Measurements from ENCODE around the gene UPP1. TPM values are rescaled to one million over a fixed set of nuclear protein-coding genes. Genes with fewer than 3 reads are reported as not detected.

The UPP1 gene
- total and polyA plus RNA-seq, 2 of the 13 experiments (the other 11 are each of a cell fraction or from before 2014, with no cell fraction given): 5.7 to 9.8 TPM

GRCh38 chr7:48139459-48139858 is 50.4 kb downstream of the UPP1 start (continued):
- TF ChIP-seq, protein P1, sequence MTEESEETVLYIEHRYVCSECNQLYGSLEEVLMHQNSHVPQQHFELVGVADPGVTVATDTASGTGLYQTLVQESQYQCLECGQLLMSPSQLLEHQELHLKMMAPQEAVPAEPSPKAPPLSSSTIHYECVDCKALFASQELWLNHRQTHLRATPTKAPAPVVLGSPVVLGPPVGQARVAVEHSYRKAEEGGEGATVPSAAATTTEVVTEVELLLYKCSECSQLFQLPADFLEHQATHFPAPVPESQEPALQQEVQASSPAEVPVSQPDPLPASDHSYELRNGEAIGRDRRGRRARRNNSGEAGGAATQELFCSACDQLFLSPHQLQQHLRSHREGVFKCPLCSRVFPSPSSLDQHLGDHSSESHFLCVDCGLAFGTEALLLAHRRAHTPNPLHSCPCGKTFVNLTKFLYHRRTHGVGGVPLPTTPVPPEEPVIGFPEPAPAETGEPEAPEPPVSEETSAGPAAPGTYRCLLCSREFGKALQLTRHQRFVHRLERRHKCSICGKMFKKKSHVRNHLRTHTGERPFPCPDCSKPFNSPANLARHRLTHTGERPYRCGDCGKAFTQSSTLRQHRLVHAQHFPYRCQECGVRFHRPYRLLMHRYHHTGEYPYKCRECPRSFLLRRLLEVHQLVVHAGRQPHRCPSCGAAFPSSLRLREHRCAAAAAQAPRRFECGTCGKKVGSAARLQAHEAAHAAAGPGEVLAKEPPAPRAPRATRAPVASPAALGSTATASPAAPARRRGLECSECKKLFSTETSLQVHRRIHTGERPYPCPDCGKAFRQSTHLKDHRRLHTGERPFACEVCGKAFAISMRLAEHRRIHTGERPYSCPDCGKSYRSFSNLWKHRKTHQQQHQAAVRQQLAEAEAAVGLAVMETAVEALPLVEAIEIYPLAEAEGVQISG (CRISPR knock-in tag; IDR thresholded peaks at IDR 0.05): no peak; the same call in 1 of the 2 replicates
- TF ChIP-seq ZNF230 (CRISPR knock-in tag; IDR thresholded peaks at IDR 0.05): 0 out of 2 replicates have a peak, but pooled peaks have one; percentile 57
- TF ChIP-seq ZNF670 (CRISPR knock-in tag; IDR thresholded peaks at IDR 0.05; ENCODE audit: borderline replicate concordance): peak; percentile 70; the same call in 1 of the 2 replicates
- TF ChIP-seq POLR2G (IDR thresholded peaks at IDR 0.05; ENCODE audit: low read depth, low read length): peak; percentile 41; the same call in 1 of the 2 replicates

- Histone ChIP-seq H3K4me2 (ENCODE audit: low read depth, low read length) (peak overlapping the region; percentile 98), H2AFZ (ENCODE audit: low read length) (no peak overlapping the region), H3K4me1 (ENCODE audit: insufficient read depth, low read length) (peaks cover 70% of the 10 kb centered on the region), H3K4me3 (replicated peaks in 1 of 3; ENCODE audit: insufficient read depth in 1 of 3, low read depth in 2 of 3, low read length in 3 of 3) (peak overlapping the region; percentile 32 to 63 (median 55); a peak in 5 of 6 replicates), H4K20me1 (ENCODE audit: insufficient read depth, low read length) (no peaks in the 10 kb centered on the region), H3K9ac (ENCODE audit: insufficient read depth, low read depth, low read length) (peak overlapping the region; percentile 79), H3K79me2 (ENCODE audit: insufficient read depth, low read length) (no peaks in the 10 kb centered on the region), H3K36me3 (replicated peaks in 1 of 2; ENCODE audit: control insufficient read depth in 1 of 2, insufficient read depth in 2 of 2, low read length in 2 of 2) (no peaks in the 10 kb centered on the region), H3K27ac (ENCODE audit: extremely low read length, insufficient read depth, low read length) (peak overlapping the region; percentile 90), H3K9me3 (ENCODE audit: low read length) (peaks cover 10% of the 10 kb centered on the region; the same call in 1 of the 2 replicates), H3K27me3 (ENCODE audit: control insufficient read depth in 1 of 2, insufficient read depth in 2 of 2, low read length in 2 of 2) (no peaks in the 10 kb centered on the region)
- BruUV-seq (replicated peaks): no TSS peak
- in situ Hi-C loops (cut with HindIII; ENCODE audit: extremely low pct_ligation_motif_present, low pct_unique_long_range_greater_than_20kb) (no loop called here), intact Hi-C loops (cut with micrococcal nuclease; ENCODE audit: unreplicated experiment) (loop anchor here (1.0 to 2.0 kb wide), 2 partner anchors 15 to 51 kb away; partner anchors contain the start of gene UPP1)
- ATAC-seq (peak; percentile 77), FAIRE-seq (peak; percentile 89), DNase-seq (ENCODE audit: low spot score) (peak; percentile 99)
- WGBS (ENCODE audit: low lambda C conversion rate): 3% methylated on average over 7 of the region's 7 CpGs
- CTCF ChIA-PET (ENCODE audit: low intra/inter-chr PET ratio, low total read pairs): interaction anchor here (2.8 kb wide), 1 partner anchor 14 kb away, joined by 62 read pairs; no protein-coding TSS in a partner anchor
- POLR2A ChIA-PET: interaction anchor here (0.9 to 4.1 kb wide), 12 partner anchors 8 to 812 kb away, joined by 3 to 57 read pairs (median 5); partner anchors contain the start of gene UPP1
- 0 out of 2 replicates have a peak, but pooled peaks have one; percentile 24 for TF ChIP-seq TFDP2 (CRISPR knock-in tag; IDR thresholded peaks at IDR 0.05)
- TF ChIP-seq, protein P2, sequence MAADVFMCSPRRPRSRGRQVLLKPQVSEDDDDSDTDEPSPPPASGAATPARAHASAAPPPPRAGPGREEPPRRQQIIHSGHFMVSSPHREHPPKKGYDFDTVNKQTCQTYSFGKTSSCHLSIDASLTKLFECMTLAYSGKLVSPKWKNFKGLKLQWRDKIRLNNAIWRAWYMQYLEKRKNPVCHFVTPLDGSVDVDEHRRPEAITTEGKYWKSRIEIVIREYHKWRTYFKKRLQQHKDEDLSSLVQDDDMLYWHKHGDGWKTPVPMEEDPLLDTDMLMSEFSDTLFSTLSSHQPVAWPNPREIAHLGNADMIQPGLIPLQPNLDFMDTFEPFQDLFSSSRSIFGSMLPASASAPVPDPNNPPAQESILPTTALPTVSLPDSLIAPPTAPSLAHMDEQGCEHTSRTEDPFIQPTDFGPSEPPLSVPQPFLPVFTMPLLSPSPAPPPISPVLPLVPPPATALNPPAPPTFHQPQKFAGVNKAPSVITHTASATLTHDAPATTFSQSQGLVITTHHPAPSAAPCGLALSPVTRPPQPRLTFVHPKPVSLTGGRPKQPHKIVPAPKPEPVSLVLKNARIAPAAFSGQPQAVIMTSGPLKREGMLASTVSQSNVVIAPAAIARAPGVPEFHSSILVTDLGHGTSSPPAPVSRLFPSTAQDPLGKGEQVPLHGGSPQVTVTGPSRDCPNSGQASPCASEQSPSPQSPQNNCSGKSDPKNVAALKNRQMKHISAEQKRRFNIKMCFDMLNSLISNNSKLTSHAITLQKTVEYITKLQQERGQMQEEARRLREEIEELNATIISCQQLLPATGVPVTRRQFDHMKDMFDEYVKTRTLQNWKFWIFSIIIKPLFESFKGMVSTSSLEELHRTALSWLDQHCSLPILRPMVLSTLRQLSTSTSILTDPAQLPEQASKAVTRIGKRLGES (CRISPR knock-in tag; IDR thresholded peaks at IDR 0.05; ENCODE audit: borderline replicate concordance): no peak
- TF ChIP-seq, protein P3, sequence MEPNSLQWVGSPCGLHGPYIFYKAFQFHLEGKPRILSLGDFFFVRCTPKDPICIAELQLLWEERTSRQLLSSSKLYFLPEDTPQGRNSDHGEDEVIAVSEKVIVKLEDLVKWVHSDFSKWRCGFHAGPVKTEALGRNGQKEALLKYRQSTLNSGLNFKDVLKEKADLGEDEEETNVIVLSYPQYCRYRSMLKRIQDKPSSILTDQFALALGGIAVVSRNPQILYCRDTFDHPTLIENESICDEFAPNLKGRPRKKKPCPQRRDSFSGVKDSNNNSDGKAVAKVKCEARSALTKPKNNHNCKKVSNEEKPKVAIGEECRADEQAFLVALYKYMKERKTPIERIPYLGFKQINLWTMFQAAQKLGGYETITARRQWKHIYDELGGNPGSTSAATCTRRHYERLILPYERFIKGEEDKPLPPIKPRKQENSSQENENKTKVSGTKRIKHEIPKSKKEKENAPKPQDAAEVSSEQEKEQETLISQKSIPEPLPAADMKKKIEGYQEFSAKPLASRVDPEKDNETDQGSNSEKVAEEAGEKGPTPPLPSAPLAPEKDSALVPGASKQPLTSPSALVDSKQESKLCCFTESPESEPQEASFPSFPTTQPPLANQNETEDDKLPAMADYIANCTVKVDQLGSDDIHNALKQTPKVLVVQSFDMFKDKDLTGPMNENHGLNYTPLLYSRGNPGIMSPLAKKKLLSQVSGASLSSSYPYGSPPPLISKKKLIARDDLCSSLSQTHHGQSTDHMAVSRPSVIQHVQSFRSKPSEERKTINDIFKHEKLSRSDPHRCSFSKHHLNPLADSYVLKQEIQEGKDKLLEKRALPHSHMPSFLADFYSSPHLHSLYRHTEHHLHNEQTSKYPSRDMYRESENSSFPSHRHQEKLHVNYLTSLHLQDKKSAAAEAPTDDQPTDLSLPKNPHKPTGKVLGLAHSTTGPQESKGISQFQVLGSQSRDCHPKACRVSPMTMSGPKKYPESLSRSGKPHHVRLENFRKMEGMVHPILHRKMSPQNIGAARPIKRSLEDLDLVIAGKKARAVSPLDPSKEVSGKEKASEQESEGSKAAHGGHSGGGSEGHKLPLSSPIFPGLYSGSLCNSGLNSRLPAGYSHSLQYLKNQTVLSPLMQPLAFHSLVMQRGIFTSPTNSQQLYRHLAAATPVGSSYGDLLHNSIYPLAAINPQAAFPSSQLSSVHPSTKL (CRISPR knock-in tag; IDR thresholded peaks at IDR 0.05): peak; percentile 99
- TF ChIP-seq NCOA5 (CRISPR knock-in tag; IDR thresholded peaks at IDR 0.05): no peak
- no peak for TF ChIP-seq JUNB (CRISPR knock-in tag; IDR thresholded peaks at IDR 0.05; ENCODE audit: borderline replicate concordance)
These were observed 51.1 kb downstream of the UPP1 start for GRCh38 chr7:48140001-48140681.

Measured in HepG2 (cell line).